HG03103 (cell line): Measurements from ENCODE around the gene NEDD9.
A peak's percentile ranks its signal among the peaks of the same experiment; 100 is the strongest.

Experiments
- ATAC-seq: cut with Tn5 transposase; IDR thresholded peaks from one replicate; pipeline ENCODE4 v1.9.1; 2021; ENCODE audit warnings: low read depth; ENCODE audit not compliant: unreplicated experiment

NEDD9 gene

GRCh38 chr6:11149551-11149950 is 82.9 kb downstream of the NEDD9 start:
- no peak for ATAC-seq

DNA sequence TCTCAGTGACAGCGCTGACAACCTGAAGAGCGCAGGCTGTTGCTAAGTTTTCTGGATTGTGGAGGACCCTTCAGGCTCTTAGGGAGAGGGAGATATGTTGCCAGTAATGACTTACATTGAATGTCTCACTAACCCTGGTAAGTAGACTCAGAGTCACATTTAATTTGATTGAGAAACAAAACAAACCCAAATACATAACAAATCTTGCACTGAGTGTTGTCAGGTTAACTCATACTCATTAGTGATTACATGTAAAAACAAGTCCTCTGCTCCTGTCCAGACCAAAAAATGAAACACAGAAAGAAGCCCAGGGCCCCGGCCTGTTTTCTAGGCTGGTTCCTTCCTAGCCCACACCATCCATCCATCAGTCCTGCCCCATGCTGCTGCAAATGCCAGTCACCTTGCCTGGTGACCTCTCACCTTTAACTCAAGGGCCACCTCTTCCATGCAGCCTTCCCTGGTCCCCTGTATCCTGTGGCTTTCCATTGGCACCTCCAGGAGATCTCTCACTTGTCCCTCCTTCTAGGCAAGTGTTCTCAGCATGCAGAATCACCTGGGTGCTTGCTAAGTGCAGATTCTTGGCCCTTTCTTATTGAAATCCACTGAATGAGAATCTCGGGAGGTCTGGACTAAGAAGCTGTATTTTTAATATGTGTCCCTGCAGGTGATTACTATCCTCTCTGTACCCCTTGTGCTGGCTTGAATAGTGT is 86.2 kb downstream of the NEDD9 start:
- no peak for ATAC-seq

GRCh38 chr6:11144393-11144851 is 88.0 kb downstream of the NEDD9 start:
- peak; percentile 75 for ATAC-seq

DNA sequence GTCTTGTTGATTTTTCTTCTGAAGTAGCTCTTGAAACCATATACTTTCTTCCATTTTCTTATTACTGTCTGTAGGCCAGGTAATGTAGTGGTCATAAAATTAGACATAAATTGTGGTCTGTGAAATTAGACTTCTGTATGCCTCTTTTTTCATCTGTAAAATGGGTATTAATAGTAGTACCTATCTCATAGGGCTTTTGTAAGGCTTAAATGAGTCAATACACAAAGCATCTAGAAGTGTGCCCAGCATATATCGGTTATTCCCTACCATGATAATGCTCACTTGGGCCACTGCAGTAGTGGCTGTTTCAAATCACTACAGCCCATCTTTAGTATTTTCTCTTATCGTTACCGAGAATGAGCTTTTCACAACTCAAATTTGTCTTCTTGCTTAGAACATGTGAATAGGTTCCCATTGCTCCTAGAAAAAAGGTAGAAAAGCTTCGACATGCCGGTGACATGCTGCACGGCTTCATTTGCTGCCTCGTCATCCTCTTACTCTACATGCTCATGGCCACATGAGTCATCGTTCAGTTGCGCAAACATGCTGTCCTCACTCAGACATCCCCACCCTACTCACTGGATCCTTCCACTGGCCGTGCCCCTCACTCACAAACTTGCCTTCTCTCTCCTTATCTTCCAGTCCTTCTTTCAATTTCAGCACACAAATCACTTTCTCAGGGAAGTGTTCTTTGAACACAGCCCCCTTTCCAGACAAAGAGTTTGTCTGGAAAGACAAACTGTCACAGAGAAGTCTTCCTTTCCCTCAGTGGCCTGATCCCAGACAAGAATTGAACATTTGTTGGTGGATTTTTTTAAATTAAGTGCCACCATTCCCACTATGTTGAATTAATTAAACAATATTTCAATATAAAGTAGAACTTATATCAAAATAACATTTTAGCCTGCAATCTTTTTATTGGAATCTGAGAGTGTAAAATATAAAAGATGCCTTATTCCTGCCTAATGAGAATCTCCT is 88.8 kb downstream of the NEDD9 start:
- ATAC-seq: no peak

- no peak for ATAC-seq
Observed at GRCh38 chr6:11142296-11143027, 90.0 kb downstream of the NEDD9 start.

GRCh38 chr6:11141295-11141694 is 91.2 kb downstream of the NEDD9 start:
- no peak for ATAC-seq

DNA sequence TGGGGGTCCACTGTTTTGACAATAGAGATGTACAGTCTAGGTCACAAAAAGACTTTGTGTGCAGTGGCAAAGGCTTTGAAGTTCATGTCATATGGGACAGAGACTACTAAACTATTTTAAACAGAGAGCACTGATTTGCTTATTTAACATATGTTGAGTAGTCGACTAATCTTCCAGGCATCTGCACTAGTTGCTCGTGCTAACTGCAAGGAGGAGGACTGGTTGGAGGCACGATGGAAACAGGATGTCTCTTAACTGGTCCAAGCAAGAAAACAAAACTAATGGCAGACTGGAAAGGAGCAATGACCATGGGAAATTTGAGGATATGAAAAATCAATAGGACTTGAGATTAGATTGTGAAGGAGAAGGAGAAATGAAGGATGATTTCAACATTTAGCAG is 92.4 kb downstream of the NEDD9 start:
- ATAC-seq: no peak

- no peak for ATAC-seq
Observed at GRCh38 chr6:11139051-11139960, 93.2 kb downstream of the NEDD9 start.

- ATAC-seq: no peak
Observed at GRCh38 chr6:11136809-11137208, 95.7 kb downstream of the NEDD9 start.
